ENCODE measurements around the gene KLRG1.

Gene KLRG1

GRCh38 chr12:9040484-9041186 is 51.3 kb downstream of the KLRG1 start:
- DNase-seq: no peak

GRCh38 chr12:9041321-9041720 is 52.0 kb downstream of the KLRG1 start:
- DNase-seq: no peak

GRCh38 chr12:9043766-9044165 is 54.4 kb downstream of the KLRG1 start:
- no peak for DNase-seq

GRCh38 chr12:9047105-9047504 is 57.8 kb downstream of the KLRG1 start:
- no peak for DNase-seq

- no peak for DNase-seq
These were observed 59.6 kb downstream of the KLRG1 start for GRCh38 chr12:9048930-9049329.

GRCh38 chr12:9049520-9050133 is 60.3 kb downstream of the KLRG1 start:
- DNase-seq: no peak

- no peak for DNase-seq
These were observed 61.3 kb downstream of the KLRG1 start for GRCh38 chr12:9050521-9051157.

- DNase-seq: no peak
These were observed 61.8 kb downstream of the KLRG1 start for GRCh38 chr12:9051158-9051550.

- DNase-seq: no peak
These were observed 63.3 kb downstream of the KLRG1 start for GRCh38 chr12:9052610-9053009.
